Esophagus squamous epithelium (tissue), 4 donors: ENCODE data around the gene PSMD5.

Experiments used
- CTCF ChIP-seq, 6 experiments: fragments of 450-650 bp in 4 of 6; fragments of 200-600 bp in 2 of 6; sonication (generic) in 2 of 6; IDR thresholded peaks; one replicate each; pipeline ENCODE4 v1.5.1; 2016 to 2019; ENCODE audit warnings: antibody characterized with exemption in 6 of 6, mild to moderate bottlenecking in 4 of 6, moderate library complexity in 4 of 6
- POLR2A ChIP-seq, 4 donors: fragments of 450-650 bp; IDR thresholded peaks; one replicate each; pipeline ENCODE4 v1.6.1; 2017; ENCODE audit warnings: antibody characterized with exemption in 4 of 4, mild to moderate bottlenecking in 4 of 4, moderate library complexity in 3 of 4

GRCh38 chr9:120768247-120768646, 74.5 kb downstream of the PSMD5 start:
- TF ChIP-seq CTCF (IDR thresholded peaks at IDR 0.05) (no peak), POLR2A (IDR thresholded peaks at IDR 0.05) (no peak)
